Right atrium auricular region (tissue), 2 donors: ENCODE results near the gene LAMTOR3. TPM values are rescaled to one million over a fixed set of nuclear protein-coding genes. Genes with fewer than 3 reads are reported as not detected.

ENCODE experiments used
- DNase-seq: peaks from one replicate; pipeline ENCODE4 v3.0.0-alpha.2; 2019; ENCODE audit warnings: low spot score
- H3K27ac ChIP-seq, 2 donors: fragments of 200-600 bp; sonication (generic); 1 replicate in 1 of 2; 2 replicates in 1 of 2; pipeline ENCODE4 v1.5.1; 2016 to 2019
- H3K27me3 ChIP-seq, 2 donors: fragments of 200-600 bp; sonication (generic); one replicate each; pipeline versions ENCODE4 v1.5.1 to v1.6.0; 2017 to 2019
- H3K36me3 ChIP-seq: fragments of 200-600 bp; sonication (generic); one replicate; pipeline ENCODE4 v1.5.1; 2016
- H3K4me1 ChIP-seq, 2 donors: fragments of 200-600 bp; sonication (generic); one replicate each; pipeline versions ENCODE4 v1.5.1 to v1.6.0; 2017 to 2019
- H3K4me3 ChIP-seq, 2 donors: fragments of 200-600 bp; sonication (generic); 1 replicate in 1 of 2; 2 replicates in 1 of 2; pipeline ENCODE4 v1.5.1; 2017 to 2019; ENCODE audit warnings: mild to moderate bottlenecking in 1 of 2, moderate library complexity in 1 of 2
- H3K9me3 ChIP-seq, 2 donors: fragments of 200-600 bp; sonication (generic); one replicate each; pipeline ENCODE4 v1.5.1; 2019
- total RNA-seq, 2 donors: library from RNA; depleted of rRNA; stranded (reverse); fragments of >200 nt; gene quantifications; one replicate each; pipeline ENCODE4 v1.1.0, GENCODE V29; 2016
- TF ChIP-seq, protein P1 (sequence below), 2 donors: fragments of 200-600 bp; sonication (generic); IDR thresholded peaks; one replicate each; pipeline ENCODE4 v1.5.1; 2019; ENCODE audit warnings: antibody characterized with exemption in 2 of 2

LAMTOR3 gene
- total RNA-seq, 2 donors from 2014 or later: 21.8 to 38.9 TPM

DNA sequence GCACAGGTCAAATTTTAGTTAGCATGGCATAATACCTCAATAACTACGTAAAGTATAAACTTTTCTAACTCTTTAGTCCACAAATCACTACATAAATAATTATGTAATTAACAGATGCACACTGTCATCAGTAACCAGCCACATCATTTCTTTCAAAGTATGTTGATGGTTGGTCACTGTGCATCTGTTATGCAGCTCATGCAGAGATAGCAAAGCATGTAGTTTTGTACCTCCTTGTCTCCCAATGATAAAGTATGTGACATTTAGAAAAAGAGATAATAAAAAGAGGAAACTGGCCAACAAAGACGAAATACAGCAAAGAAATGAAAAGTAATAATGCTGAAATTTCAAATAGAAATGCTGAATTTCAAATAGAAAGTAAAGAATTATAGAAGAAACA is 2.9 kb downstream of the LAMTOR3 start:
- no peaks in the 10 kb centered on the region for H3K9me3 ChIP-seq
- no peaks in the 10 kb centered on the region for H3K27me3 ChIP-seq
- DNase-seq: no peak
- H3K4me1 ChIP-seq: peaks cover 0 to 39% of the 10 kb centered on the region in 2 donors
- no peak overlapping the region for H3K4me3 ChIP-seq
- H3K27ac ChIP-seq: no peak overlapping the region
- TF ChIP-seq, protein P1, sequence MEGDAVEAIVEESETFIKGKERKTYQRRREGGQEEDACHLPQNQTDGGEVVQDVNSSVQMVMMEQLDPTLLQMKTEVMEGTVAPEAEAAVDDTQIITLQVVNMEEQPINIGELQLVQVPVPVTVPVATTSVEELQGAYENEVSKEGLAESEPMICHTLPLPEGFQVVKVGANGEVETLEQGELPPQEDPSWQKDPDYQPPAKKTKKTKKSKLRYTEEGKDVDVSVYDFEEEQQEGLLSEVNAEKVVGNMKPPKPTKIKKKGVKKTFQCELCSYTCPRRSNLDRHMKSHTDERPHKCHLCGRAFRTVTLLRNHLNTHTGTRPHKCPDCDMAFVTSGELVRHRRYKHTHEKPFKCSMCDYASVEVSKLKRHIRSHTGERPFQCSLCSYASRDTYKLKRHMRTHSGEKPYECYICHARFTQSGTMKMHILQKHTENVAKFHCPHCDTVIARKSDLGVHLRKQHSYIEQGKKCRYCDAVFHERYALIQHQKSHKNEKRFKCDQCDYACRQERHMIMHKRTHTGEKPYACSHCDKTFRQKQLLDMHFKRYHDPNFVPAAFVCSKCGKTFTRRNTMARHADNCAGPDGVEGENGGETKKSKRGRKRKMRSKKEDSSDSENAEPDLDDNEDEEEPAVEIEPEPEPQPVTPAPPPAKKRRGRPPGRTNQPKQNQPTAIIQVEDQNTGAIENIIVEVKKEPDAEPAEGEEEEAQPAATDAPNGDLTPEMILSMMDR (IDR thresholded peaks at IDR 0.05): no peak
- H3K36me3 ChIP-seq: peaks cover 6% of the 10 kb centered on the region

DNA sequence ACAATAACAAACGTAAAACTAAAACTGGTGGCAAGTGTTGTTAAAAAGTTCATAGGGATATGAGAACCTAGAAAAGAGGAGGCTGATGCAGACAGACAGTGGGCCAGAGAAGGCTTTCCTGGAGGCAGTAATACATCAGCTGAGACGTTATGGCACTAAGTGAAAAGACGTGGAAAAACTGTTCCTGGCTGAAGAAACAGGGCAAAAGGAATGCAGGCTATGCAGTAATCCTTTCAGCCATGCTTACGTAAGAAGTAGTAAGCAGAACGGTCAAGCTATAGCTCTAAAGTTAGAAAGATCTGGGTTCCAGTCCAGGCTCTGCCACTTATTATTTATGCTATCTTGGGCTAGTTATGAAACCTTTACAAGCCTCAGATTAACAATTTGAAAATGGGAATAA is 6.4 kb downstream of the LAMTOR3 start:
- no peak overlapping the region for H3K4me3 ChIP-seq
- peaks cover 0 to 25% of the 10 kb centered on the region in 2 donors for H3K4me1 ChIP-seq
- peaks cover 31% of the 10 kb centered on the region for H3K36me3 ChIP-seq
- TF ChIP-seq, protein P1 (IDR thresholded peaks at IDR 0.05): no peak
- no peaks in the 10 kb centered on the region for H3K9me3 ChIP-seq
- no peaks in the 10 kb centered on the region for H3K27me3 ChIP-seq
- no peak for DNase-seq
- H3K27ac ChIP-seq: no peak overlapping the region

- DNase-seq: no peak
- Histone ChIP-seq H3K36me3 (peaks cover 39% of the 10 kb centered on the region), H3K4me1 (peaks cover 0 to 12% of the 10 kb centered on the region in 2 donors), H3K9me3 (no peaks in the 10 kb centered on the region), H3K27ac (no peak overlapping the region), H3K27me3 (no peaks in the 10 kb centered on the region), H3K4me3 (no peak overlapping the region)
- TF ChIP-seq, protein P1 (IDR thresholded peaks at IDR 0.05): no peak
Measured at GRCh38 chr4:99886146-99886545, 8.1 kb downstream of the LAMTOR3 start.

- H3K27ac ChIP-seq: no peak overlapping the region
- no peaks in the 10 kb centered on the region for H3K9me3 ChIP-seq
- H3K4me3 ChIP-seq: no peak overlapping the region
- no peaks in the 10 kb centered on the region for H3K27me3 ChIP-seq
- no peak for DNase-seq
- TF ChIP-seq, protein P1 (IDR thresholded peaks at IDR 0.05): no peak
- peaks cover 44% of the 10 kb centered on the region for H3K36me3 ChIP-seq
- H3K4me1 ChIP-seq: peaks cover 0 to 7% of the 10 kb centered on the region in 2 donors
Measured at GRCh38 chr4:99885687-99886086, 8.5 kb downstream of the LAMTOR3 start.

DNA sequence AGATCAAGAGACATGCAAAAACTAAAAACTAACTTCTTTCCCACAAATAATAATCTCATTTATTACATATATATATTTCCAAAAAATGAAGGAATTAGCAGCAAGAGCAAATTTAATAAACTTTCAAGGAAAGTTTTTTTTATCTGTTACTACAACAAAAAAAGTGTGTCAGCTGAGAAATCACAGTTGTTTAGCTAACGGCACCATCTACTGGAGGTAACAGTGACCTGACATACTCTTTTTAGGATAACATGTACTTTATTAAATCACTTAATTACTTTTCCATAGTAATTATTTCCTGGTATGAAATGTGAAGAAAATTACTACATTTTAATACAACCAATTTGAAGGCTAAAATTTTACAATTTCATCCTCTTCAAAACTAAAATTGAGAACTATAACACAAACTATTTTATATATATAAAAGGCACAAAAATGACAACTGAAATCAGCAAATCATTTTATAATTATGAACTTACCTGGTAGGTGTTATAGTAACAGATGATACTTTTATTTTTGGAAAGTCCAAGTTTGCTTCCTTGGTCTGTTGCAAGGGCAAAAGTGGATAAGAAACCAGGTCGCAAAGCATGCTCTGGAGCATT is 9.1 kb downstream of the LAMTOR3 start:
- H3K27ac ChIP-seq: no peak overlapping the region

More for the DNA sequence above, 9.1 kb downstream of the LAMTOR3 start:
- Histone ChIP-seq H3K4me3 (no peak overlapping the region), H3K4me1 (peaks cover 0 to 7% of the 10 kb centered on the region in 2 donors), H3K9me3 (no peaks in the 10 kb centered on the region), H3K36me3 (peaks cover 49% of the 10 kb centered on the region), H3K27me3 (no peaks in the 10 kb centered on the region)
- TF ChIP-seq, protein P1 (IDR thresholded peaks at IDR 0.05): peak in 1 of 2 donors; percentile 60
- no peak for DNase-seq
